Panc1 (cell line): Measurements from ENCODE around the gene SMC4. TPM values are rescaled to one million over a fixed set of nuclear protein-coding genes. Genes with fewer than 3 reads are reported as not detected.

Experiments
- ATAC-seq: fragments of 200-7000 bp; cut with Tn5 transposase; 2 replicates; pipeline ENCODE4 v1.9.1; 2020; ENCODE audit warnings: mild to moderate bottlenecking, moderate library complexity
- BruUV-seq: library from RNA; stranded (reverse); fragments of 400-500 nt; replicated peaks from 2 replicates; lab custom pipeline; 2021; lab: Mats Ljungman, UMichigan
- CTCF ChIA-PET: fragments of 300-600 bp; sonication (Branson Sonifier 250); formaldehyde crosslinking; loops from one replicate; lab custom pipeline; 2022; ENCODE audit warnings: antibody characterized with exemption; lab: Charles Lee
- POLR2A ChIA-PET: fragments of 300-600 bp; sonication (Branson Sonifier 250); formaldehyde crosslinking; loops from one replicate; lab custom pipeline; 2022; ENCODE audit warnings: antibody characterized with exemption; lab: Charles Lee
- DNase-seq: peaks from one replicate; pipeline ENCODE4 v3.0.0-alpha.2; 2010; ENCODE audit warnings: low read depth, low spot score
- H3K27ac ChIP-seq: 2 replicates; pipeline ENCODE4 v1.5.1; 2011; ENCODE audit warnings: mild to moderate bottlenecking, low read length, inconsistent platforms
- H3K27me3 ChIP-seq: fragments of 200-500 bp; sonication (Bioruptor generic); 2 replicates; pipeline ENCODE4 v1.6.0; 2014; ENCODE audit warnings: low read length, inconsistent platforms; ENCODE audit not compliant: control insufficient read depth, insufficient read depth
- H3K36me3 ChIP-seq: fragments of 200-500 bp; sonication (Bioruptor generic); 2 replicates; pipeline ENCODE4 v1.5.1; 2014; ENCODE audit warnings: inconsistent platforms, mild to moderate bottlenecking, low read length, moderate library complexity; ENCODE audit not compliant: control insufficient read depth, insufficient read depth
- H3K4me1 ChIP-seq: 2 replicates; pipeline ENCODE4 v1.5.1; 2011; ENCODE audit warnings: inconsistent platforms, mild to moderate bottlenecking, low read length, moderate library complexity; ENCODE audit not compliant: control insufficient read depth, insufficient read depth
- H3K4me3 ChIP-seq, 2 experiments: 2 replicates each; pipeline ENCODE4 v1.5.1; 2011 to 2012; ENCODE audit warnings: low read depth in 2 of 2, low read length in 2 of 2, mild to moderate bottlenecking in 2 of 2, inconsistent platforms in 1 of 2, moderate library complexity in 1 of 2
- H3K9me3 ChIP-seq: fragments of 200-500 bp; sonication (Bioruptor generic); 2 replicates; pipeline ENCODE4 v1.5.1; 2014; ENCODE audit warnings: low read depth, mild to moderate bottlenecking, inconsistent platforms, low read length, moderate library complexity; ENCODE audit not compliant: control insufficient read depth, insufficient read depth
- CTCF ChIP-seq: fragments of 450-650 bp; IDR thresholded peaks from 2 replicates; pipeline ENCODE4 v1.5.1; 2017; ENCODE audit warnings: mild to moderate bottlenecking
- POLR2AphosphoS5 ChIP-seq: IDR thresholded peaks from 2 replicates; pipeline ENCODE4 v1.6.1; 2012; ENCODE audit warnings: mild to moderate bottlenecking, low read depth, low read length, moderate library complexity
- SIN3A ChIP-seq: IDR thresholded peaks from 2 replicates; pipeline ENCODE4 v1.6.1; 2012; ENCODE audit warnings: low read depth, mild to moderate bottlenecking, low read length, moderate library complexity, borderline replicate concordance; ENCODE audit not compliant: insufficient read depth
- TCF7L2 ChIP-seq: IDR thresholded peaks from 2 replicates; pipeline ENCODE4 v1.6.1; 2011; ENCODE audit warnings: mild to moderate bottlenecking, low read depth, low read length, inconsistent platforms
- in situ Hi-C: cut with HindIII; loops from 2 replicates; pipeline ENCODE4 v1.10.0; 2016; ENCODE audit warnings: low sequenced_read_pairs, low pct_unique_long_range_greater_than_20kb
- intact Hi-C: fragments of 100-400 bp; cut with micrococcal nuclease; formaldehyde crosslinking; loops from one replicate; pipeline ENCODE4 v1.10.0; 2022; ENCODE audit not compliant: unreplicated experiment
- total RNA-seq: library from RNA; stranded (reverse); gene quantifications from one replicate; pipeline ENCODE4 v1.2.1, GENCODE V29; 2021; ENCODE audit not compliant: unreplicated experiment
- TF ChIP-seq, protein P1 (sequence below), 2 experiments: IDR thresholded peaks; 2 replicates each; pipeline ENCODE4 v1.6.1; 2011 to 2012; ENCODE audit warnings: low read depth in 2 of 2, control low read depth in 1 of 2, low read length in 1 of 2, mild to moderate bottlenecking in 1 of 2, moderate library complexity in 1 of 2; ENCODE audit not compliant: insufficient read depth in 1 of 2

The SMC4 gene
- total RNA-seq, 1 experiment from 2014 or later, result 160 TPM

DNA sequence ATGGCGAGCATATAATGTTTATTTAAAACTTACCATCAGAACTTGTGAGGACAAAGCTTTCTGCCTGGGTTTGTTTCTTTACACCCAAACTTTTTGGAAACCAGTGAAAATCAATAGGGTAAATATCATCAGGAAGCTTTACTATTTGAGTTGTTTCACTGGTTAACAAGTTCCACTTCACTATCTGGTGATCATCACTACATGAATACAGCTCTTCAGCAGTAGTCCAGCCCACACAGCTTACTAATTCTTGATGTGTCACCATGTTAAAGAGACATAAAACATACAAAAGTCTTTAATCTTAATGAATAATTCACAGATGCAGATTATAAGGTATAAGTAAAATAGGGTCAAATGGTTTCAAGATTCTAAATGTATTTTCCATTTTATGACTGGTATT, 18.0 kb upstream of the SMC4 start:
- no peaks in the 10 kb centered on the region for H3K9me3 ChIP-seq
- ATAC-seq, result no peak
- in situ Hi-C loops (no loop called here), intact Hi-C loops (no loop called here)
- H3K4me1 ChIP-seq, result no peaks in the 10 kb centered on the region
- ChIA-PET POLR2A (no interaction called here), CTCF (interaction anchor here (1.1 kb wide), 1 partner anchor 39 kb away, joined by 3 read pairs; no protein-coding TSS in a partner anchor)
- H3K36me3 ChIP-seq, result peaks cover 3% of the 10 kb centered on the region; the same call in 1 of the 2 replicates
- no peak for DNase-seq
- no peak overlapping the region for H3K4me3 ChIP-seq
- no peak overlapping the region for H3K27ac ChIP-seq
- H3K27me3 ChIP-seq, result no peaks in the 10 kb centered on the region
- no TSS peak for BruUV-seq
- no peak for TF ChIP-seq CTCF
- TF ChIP-seq TCF7L2, result no peak
- TF ChIP-seq, protein P1, sequence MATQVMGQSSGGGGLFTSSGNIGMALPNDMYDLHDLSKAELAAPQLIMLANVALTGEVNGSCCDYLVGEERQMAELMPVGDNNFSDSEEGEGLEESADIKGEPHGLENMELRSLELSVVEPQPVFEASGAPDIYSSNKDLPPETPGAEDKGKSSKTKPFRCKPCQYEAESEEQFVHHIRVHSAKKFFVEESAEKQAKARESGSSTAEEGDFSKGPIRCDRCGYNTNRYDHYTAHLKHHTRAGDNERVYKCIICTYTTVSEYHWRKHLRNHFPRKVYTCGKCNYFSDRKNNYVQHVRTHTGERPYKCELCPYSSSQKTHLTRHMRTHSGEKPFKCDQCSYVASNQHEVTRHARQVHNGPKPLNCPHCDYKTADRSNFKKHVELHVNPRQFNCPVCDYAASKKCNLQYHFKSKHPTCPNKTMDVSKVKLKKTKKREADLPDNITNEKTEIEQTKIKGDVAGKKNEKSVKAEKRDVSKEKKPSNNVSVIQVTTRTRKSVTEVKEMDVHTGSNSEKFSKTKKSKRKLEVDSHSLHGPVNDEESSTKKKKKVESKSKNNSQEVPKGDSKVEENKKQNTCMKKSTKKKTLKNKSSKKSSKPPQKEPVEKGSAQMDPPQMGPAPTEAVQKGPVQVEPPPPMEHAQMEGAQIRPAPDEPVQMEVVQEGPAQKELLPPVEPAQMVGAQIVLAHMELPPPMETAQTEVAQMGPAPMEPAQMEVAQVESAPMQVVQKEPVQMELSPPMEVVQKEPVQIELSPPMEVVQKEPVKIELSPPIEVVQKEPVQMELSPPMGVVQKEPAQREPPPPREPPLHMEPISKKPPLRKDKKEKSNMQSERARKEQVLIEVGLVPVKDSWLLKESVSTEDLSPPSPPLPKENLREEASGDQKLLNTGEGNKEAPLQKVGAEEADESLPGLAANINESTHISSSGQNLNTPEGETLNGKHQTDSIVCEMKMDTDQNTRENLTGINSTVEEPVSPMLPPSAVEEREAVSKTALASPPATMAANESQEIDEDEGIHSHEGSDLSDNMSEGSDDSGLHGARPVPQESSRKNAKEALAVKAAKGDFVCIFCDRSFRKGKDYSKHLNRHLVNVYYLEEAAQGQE (IDR thresholded peaks at IDR 0.05; ENCODE audit: insufficient read depth in 1 of 2, low read depth in 2 of 2, low read length in 1 of 2), result no peak
- no peak for TF ChIP-seq POLR2AphosphoS5
- TF ChIP-seq SIN3A, result no peak

GRCh38 chr3:160384639-160385318, 14.7 kb upstream of the SMC4 start:
- BruUV-seq, result no TSS peak
- ATAC-seq (no peak), DNase-seq (no peak)
- Histone ChIP-seq H3K4me3 (no peak overlapping the region), H3K9me3 (no peaks in the 10 kb centered on the region), H3K36me3 (peaks cover 3% of the 10 kb centered on the region; the same call in 1 of the 2 replicates), H3K27ac (no peak overlapping the region), H3K27me3 (no peaks in the 10 kb centered on the region), H3K4me1 (no peaks in the 10 kb centered on the region)
- in situ Hi-C loops (no loop called here), intact Hi-C loops (no loop called here)
- POLR2A ChIA-PET, result no interaction called here
- CTCF ChIA-PET, result no interaction called here
- TF ChIP-seq, protein P1 (IDR thresholded peaks at IDR 0.05; ENCODE audit: insufficient read depth in 1 of 2, low read depth in 2 of 2, low read length in 1 of 2), result no peak
- TF ChIP-seq SIN3A, result no peak
- TF ChIP-seq CTCF, result no peak
- TF ChIP-seq TCF7L2, result no peak
- no peak for TF ChIP-seq POLR2AphosphoS5
